SU-DHL-6 (cell line): ENCODE data around the gene CCDC9.

ENCODE experiments used
- CTCF ChIP-seq: fragments of 200-600 bp; sonication (generic); IDR thresholded peaks from one replicate; pipeline ENCODE4 v1.5.1; 2017; ENCODE audit warnings: antibody characterized with exemption, mild to moderate bottlenecking, low read length, moderate library complexity; ENCODE audit not compliant: insufficient read depth, poor library complexity, severe bottlenecking
- EZH2phosphoT487 ChIP-seq: fragments of 200-600 bp; sonication (generic), shearing (Covaris generic); conservative IDR thresholded peaks from 2 replicates; pipeline ENCODE4 v1.6.1; 2018; ENCODE audit warnings: mild to moderate bottlenecking, antibody characterized with exemption, low read length, moderate library complexity, mixed read lengths

- TF ChIP-seq CTCF (no peak), EZH2phosphoT487 (no peak)
Observed at GRCh38 chr19:47240556-47240955, 15.8 kb upstream of the CCDC9 start.
